ENCODE results near the gene TRIM54.

DNA sequence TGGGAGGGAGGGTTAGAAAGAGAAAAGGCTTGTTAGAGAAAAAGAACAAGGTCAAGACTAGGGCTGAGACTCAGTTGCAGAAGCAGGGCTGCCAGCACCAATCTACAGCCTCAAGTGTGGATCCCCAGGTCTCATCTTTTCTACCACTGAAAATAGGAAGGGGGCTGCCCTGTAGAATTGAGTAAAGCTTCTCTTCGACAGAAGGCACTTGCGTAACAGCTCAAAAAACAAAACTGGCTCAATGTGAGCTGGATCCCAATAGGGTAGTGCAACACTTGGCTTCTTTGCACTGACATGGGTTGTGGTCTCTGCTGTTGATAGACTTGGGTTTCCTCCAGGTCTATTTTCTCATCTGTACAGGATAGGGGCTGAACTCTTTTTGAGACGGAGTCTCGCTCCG is 42.5 kb downstream of the TRIM54 start:
- TF ChIP-seq, protein P1, sequence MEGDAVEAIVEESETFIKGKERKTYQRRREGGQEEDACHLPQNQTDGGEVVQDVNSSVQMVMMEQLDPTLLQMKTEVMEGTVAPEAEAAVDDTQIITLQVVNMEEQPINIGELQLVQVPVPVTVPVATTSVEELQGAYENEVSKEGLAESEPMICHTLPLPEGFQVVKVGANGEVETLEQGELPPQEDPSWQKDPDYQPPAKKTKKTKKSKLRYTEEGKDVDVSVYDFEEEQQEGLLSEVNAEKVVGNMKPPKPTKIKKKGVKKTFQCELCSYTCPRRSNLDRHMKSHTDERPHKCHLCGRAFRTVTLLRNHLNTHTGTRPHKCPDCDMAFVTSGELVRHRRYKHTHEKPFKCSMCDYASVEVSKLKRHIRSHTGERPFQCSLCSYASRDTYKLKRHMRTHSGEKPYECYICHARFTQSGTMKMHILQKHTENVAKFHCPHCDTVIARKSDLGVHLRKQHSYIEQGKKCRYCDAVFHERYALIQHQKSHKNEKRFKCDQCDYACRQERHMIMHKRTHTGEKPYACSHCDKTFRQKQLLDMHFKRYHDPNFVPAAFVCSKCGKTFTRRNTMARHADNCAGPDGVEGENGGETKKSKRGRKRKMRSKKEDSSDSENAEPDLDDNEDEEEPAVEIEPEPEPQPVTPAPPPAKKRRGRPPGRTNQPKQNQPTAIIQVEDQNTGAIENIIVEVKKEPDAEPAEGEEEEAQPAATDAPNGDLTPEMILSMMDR (conservative IDR thresholded peaks at IDR 0.05; ENCODE audit: low read depth, low read length) = no peak
- TF ChIP-seq EZH2 (IDR thresholded peaks at IDR 0.05; ENCODE audit: low read length, unreplicated experiment) (no peak), EZH2phosphoT487 (IDR thresholded peaks at IDR 0.05; ENCODE audit: borderline replicate concordance, low read length) (no peak)

All from PC-3 (cell line).